Activated CD8-positive, alpha-beta memory T cell treated with anti-CD3 and anti-CD28 coated beads, Interleukin-2, amount 50 U/mL, for 48 hours (primary cell): ENCODE data around the gene KMT2C.
"Not testable (repeated sequence)": the region's sequence is repeated elsewhere in the genome, so short reads cannot be mapped to it uniquely, and the experiment has no call there.

Experiments
- DNase-seq: peaks from one replicate; pipeline ENCODE4 v3.0.0-alpha.2; 2020

The KMT2C gene

DNA sequence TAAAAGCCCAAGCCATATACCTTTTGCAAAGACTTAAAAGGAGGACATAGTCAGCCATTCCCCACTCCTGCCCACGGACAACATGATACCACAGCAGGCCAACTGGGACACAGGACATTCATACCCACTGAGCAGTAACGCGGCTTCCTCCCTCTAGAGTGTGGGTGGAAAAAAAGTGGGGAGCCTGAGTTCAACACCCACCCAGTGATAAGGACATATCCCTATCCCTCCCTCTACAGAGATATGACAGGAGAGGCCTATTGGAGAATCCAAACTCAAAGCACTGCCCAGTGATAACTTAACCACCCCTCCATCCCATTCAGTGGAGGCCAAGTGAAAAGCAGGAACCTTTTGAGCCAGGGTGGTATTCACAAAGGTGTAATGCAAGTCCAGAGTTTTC lies 148.8 kb downstream of the KMT2C start:
- not testable (repeated sequence) for DNase-seq

DNA sequence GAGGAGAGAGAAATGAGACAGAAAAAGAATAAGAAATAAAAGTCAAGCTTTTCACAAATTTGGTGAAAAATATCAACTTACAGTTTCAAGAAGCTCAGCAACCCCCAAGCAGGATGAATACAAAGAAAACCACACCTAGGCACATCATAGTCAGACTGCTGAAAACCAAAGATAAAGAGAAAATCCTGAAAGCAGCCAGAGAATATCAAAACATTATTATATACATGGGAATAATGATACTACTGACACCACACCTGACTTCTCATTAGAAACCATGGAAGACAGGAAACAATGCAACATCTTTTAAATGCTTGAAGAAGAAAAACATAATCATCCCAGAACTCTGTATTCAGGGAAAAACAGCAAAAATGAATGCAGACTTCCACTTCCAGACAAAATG lies 149.6 kb downstream of the KMT2C start:
- not testable (repeated sequence) for DNase-seq

DNA sequence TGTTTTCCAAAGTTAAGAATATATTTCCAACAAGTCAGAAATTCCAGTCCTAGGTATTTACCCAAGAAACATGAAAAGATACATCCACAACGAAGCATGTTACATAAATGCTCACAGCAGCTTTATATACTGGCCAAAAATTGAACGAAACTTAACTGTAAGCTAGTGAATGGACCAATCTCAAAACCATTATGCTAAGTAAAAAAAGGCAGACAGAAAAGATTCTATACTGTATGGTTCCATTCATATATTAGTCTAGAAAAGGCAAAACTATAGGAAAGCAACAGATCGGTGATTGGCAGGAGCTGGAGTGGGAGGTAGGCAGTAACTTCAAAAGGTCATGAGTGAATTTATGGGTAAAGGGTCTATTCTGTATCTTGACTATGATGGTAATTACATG lies 150.8 kb downstream of the KMT2C start:
- not testable (repeated sequence) for DNase-seq

DNA sequence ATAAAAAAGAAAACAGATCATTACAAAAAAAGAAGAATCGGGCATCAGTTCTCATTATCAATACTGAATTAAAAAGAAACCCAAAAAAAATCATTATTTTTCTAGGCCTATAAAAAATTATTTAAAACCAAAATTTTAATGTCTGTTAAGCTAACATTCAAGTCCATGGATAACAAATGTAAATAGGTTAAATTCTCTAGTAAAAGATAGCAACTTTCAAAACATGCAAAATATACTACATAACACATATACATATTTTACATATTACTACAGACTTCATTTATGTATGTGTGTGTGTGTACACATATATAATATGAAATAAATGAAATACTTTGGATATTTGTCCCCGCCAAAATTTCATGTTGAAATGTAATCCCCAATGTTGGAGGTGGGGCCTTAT lies 158.1 kb downstream of the KMT2C start:
- not testable (repeated sequence) for DNase-seq

DNA sequence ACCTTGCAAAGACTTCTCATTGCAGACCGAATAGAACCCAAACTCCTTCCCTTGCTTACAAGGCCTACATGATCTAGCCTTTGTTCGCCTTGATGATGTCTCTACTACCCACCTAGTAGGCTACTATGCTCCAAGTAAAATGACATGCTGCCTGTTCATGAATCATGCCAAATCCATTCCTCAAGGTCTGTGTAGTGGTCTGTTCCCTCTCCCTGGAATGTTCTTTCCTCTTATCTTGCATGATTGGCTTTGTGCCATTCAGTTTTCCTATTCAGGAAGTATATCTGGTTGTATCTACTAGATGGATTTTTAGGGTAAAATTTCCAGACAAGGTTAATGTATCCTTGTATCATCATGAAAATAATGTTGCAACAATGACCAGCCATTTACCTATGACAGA lies 165.4 kb downstream of the KMT2C start:
- not testable (repeated sequence) for DNase-seq

DNA sequence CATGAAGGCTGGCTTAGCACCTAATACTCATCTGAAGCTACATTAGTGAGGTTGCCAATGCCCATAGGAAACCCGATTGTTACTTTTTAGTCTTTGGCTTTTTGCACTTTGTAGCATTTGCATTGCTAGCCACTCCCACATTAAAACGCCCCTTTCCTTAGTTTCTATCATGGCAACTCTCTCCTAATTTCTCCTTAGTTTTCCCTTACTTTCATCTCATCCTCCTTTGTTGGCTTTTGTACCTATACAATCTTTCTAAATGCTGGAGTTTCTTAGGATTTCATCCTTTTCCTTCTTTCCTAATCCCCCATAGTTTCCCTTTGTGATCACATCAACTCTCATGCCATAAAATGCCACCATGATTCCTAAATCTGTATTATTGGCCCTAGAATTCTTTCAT lies 168.9 kb downstream of the KMT2C start:
- not testable (repeated sequence) for DNase-seq

DNA sequence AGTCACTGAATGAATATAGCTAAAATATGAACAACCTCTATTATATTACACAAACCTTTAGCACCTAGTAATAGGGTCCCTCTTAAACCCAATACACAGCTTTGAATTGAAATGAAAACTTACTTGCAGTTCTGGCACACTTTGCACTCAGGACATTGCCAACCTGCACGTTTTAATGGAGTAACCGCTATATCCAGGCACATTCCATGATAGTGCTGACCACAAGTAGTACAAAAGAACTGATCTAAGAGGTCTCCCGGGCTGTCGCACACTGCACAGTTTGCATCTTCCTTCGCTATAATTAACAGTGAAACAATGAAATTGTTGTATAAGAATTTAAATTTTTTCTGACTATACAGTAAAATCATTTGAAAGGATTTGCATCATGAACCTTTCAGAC lies 170.9 kb downstream of the KMT2C start:
- not testable (repeated sequence) for DNase-seq

DNA sequence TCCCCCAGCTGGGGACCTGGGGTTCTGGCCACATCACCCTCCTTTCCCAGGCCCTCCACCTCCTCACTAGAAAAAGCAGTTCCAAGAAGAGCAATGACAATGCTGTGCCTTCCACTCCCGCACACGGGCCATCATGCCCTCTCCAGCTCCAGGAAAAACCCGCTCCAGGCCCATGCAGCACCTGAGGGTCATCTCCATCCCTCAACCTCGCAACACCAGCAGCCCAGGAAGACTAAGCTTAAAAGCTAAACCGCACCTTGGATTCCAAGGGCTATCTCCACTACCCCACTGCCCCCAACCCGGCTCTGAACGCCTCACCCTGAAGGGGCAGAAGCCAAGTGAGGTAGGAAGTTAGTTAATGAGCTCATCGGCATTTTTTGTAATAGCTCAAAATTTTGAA lies 173.7 kb downstream of the KMT2C start:
- DNase-seq = not testable (repeated sequence)

DNA sequence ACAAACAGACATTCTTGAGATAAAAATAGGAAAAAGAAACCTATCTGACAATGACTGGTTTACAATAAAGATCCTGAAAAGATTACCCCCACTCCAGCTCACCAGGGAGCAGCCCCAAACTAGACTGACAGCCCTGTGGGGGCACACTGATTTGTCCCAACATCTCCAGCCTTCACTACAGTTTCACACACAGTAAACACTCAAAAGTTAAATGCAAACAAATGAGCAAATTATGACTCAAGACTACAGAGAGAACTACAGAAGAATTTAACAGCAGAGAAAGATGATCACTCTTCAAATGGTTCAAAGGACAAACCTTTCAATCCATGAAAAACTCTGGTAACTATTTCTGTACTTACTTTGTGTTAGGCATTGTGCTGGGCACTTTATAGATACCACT lies 176.2 kb downstream of the KMT2C start:
- DNase-seq = not testable (repeated sequence)

DNA sequence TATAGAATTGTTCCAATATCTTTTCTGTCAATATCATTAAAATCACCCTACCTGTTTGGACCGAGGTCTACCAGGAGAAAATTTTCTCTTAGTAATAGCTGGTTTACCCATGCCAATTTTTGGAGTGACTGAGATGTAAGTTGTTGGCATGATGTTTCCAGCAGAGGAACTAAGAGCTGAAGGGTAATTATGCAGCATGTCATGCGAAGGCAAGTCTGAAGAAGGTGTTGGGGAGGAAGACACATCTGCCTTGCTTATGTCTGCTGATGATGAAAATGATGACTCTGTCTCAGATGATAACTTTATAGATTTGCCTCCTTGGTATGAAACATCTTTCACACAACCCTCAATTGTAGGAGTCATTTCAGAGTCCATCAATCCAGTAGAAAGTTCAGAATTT lies 188.0 kb downstream of the KMT2C start:
- DNase-seq = not testable (repeated sequence)

DNA sequence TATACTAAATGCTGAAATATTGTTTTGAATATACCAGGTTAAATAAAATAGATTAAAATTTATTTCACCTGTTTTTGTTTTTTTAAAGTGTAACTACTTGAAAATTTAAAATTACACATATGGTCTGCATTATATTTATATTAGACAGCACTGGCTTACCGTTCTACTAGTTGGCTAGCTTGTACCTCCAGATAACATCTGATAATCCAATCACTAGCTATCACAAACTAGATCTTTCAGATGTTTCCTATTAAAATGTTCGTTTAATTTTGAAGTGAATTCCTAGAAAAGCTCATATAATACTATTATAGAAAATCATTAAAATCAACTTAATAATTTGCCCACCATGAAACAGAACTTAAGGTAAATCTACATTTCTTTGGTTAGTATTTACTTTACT lies 190.4 kb downstream of the KMT2C start:
- not testable (repeated sequence) for DNase-seq

DNA sequence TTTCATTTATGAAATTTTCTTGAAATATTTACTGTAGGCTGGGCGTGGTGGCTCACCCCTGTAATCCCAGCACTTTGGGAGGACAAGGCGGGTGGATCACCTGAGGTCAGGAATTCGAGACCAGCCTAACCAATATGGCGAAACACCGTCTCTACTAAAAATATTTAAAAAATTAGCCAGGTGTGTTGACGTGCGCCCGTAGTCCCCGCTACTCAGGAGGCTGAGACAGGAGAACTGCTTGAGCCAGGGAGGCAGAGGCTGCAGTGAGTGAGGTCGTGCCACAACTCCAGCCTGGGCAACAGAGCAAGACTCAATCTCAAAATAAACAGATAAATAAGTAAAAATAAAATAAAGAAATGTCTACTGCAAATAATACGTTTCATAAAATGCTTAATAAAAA lies 192.3 kb downstream of the KMT2C start:
- DNase-seq = not testable (repeated sequence)

DNA sequence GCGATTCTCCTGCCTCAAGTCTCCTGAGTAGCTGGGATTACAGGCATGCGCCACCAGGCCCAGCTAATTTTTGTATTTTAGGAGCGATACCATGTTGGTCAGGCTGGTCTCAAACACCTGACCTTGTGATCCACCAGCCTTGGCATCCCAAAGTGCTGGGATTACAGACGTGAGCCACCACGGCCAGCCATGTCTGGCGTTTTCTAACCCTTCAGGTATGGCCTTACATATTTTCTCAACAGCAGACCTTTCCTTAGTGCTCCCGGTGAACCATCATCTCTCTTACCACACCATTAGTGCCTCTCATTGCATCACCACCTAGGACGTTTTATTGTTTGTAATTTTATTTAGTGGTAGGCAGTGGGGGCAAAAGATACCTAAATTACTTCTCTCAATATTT lies 194.5 kb downstream of the KMT2C start:
- DNase-seq = not testable (repeated sequence)

DNA sequence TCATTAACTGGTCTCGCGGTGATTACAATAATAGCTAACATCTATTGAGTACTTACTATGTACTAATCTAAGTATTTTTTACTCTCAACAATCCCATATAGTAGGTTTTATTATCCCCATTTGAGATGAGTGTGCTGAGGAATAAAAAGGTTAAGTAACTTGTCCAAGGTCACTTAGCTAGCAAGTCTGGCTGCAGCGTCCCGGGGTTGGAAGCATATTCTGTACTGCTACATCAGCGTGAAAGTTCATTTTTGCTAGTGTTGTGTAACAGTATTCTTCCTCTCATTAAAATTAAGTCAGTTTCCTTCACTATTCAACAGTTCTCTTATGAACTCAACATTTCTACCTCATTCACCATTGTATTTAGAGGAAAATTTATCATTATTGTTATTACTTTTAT lies 199.5 kb downstream of the KMT2C start:
- DNase-seq = not testable (repeated sequence)

DNA sequence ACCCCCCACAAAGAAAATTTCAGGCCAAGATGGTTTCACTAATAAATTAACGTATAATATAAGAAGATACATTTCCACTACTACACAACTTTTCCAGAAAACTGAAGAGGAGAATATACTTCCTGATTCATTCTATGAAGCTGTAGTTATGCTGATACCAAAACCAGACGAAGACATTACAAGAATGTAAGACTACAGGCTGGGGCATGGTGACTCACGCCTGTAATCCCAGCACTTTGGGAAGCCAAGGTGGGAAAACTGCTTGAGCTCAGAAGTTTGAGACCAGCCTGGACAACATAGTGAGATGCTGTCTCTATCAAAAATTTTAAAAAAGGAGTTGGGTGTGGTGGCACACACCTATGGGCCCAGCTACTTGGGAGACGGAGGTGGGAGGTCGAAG lies 201.4 kb downstream of the KMT2C start:
- not testable (repeated sequence) for DNase-seq

DNA sequence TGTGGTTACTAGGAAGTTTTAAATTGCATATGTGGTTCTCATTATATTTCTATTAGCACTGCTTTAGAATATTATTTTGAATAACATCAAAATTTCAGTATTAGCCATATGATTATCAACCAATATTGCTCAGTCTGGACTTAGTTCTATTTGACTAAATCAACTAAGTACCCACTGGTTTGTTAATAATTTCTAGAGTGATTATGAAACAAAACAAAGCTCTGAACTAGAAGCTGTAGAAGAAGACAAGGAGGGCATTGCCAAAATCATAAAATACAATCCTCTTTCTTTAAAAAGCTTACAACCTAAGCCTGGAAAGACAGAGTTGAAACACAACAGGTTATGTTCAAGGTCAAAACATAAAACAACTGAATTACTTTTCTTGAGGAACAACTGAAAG lies 204.7 kb downstream of the KMT2C start:
- DNase-seq = no peak

DNA sequence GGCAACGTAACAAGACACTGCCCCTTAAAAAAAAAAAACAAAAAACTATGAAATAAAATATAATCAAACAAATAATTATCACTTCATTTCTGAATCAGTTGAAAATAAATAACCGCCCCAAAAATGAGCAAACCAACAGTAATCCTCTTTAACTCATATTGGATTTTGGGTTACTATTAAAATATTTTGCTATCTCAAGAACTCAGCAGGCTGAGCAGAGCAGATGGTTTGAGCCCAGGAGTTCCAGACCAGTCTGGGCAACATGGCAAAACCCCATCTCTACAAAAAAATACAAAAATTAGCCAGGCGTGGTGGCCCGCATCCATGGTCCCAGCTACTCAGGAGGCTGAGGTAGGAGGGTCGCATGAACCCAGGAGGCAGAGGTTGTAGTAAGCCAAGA lies 216.2 kb downstream of the KMT2C start:
- DNase-seq = not testable (repeated sequence)

DNA sequence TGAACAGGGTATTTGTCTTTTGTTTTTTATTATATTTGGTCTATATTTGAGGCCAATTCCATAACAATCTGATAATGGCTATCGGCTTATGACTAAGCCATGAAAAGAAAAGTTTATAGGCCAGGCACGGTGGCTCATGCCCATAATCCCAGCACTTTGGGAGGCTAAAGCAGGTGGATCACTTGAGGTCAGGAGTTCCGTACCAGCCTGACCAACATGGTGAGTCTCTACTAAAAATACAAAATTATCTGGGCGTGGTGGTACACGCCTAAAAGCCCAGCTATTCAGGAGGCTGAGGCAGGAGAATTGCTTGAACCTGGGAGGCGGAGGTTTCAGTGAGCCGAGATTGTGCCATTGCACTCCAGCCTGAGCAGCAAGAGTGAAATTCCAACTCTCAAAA lies 227.0 kb downstream of the KMT2C start:
- DNase-seq = not testable (repeated sequence)

DNA sequence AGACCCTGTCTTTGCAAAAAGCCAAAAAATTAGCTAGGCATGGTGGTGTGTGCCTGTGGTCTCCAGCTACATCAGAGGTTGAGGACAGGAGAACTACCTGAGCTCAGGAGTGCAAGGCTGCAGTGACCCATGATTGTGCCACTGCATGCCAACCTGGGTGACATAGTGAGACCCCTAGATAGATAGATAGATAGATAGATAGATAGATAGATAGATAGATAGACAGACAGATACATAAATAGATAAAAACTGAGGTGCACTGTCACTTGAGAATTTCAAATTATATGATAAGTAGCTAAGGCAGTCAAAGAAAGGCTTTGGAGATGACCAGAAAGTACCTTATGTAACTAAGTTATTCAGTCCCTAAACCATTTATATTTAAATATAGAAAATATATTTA lies 231.4 kb downstream of the KMT2C start:
- not testable (repeated sequence) for DNase-seq

DNA sequence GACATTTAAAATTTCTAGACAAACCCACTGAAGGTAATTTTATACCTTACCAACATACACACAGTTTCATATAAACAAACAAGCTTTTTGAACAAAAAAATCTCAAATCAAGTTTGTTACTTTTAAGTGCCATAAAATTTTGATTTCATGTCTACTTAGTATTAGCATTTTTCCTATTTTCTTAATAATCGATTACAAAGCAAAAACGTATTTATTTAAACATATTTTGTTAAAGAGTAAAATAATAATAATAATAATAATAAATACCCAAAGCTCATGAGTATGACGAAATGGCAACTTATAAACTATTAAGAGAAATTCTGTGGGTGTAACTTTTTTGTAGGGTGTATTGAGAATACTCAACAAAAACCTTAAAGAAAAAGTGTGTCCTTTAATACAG lies 232.7 kb downstream of the KMT2C start:
- no peak for DNase-seq

DNA sequence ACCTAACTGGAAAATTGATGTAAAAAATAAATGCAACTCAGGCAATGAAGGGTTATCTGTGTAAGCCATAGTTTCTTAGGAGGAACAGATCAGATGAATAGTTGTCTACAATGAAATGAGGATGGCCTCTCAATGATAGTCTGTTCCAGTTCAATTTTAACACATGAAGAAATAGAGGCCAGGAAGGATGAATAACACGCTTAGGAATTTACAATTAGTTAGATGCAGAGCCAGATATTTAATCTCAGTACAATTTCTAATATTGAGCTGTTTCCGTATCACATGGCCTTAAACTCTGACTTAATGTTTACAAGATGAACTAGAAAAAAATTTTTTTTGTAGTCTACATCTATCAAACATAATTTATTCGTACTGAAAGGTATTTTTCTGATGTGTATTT lies 233.7 kb downstream of the KMT2C start:
- DNase-seq = no peak

DNA sequence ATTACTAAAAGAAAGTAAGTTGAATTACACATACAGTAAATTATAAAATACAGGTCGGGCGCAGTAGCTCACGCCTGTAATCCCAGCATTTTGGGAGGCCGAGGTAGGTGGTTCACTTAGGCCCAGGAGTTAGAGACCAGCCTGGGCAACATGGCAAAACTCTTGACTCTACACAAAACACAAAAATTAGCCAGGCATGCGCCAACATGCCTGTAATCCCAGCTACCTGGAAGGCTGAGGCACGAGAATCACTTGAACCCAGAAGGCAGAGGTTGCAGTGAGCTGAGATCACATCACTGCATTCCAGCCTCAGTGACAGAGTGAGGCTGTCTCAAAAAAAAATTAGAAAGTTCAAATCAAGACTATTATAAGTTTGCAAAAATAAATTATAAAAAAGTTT lies 235.4 kb downstream of the KMT2C start:
- DNase-seq = no peak

DNA sequence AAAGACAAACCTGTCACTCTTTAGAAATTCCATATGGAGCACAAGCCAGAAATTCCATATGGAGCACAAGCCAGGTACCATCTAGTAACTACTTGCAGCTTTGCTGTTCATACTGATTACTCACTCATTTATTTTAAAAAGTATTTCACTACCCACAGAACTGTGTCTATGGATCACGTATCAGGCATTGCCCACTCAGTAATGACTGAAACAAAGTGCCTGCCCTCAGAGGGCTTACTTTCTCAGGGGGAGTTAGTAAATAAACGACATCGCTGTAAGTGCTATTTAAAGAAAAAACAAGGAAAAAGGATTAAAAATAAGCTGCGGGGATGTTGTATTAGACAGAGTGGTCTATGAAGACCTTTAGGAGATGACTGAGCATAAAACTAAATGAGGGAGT lies 239.4 kb downstream of the KMT2C start:
- no peak for DNase-seq

DNA sequence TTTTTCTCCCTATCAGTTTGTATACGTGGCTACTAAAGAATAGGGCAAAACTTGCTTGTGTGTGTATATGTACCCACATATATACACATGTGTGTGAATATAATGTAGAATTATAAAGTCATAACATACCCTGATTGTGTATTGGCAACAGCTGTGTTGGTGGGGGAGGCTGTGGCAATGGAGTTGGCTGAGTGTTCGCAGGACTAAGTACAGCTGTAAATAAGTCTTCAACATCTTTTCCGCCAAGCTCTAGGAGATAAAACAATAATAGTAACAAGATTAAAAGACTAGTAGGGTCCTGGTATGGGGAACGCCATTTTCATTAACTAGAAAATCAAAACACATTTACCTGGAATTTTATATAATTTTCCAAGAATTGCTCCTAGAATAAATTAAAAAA lies 241.9 kb downstream of the KMT2C start:
- DNase-seq = no peak

DNA sequence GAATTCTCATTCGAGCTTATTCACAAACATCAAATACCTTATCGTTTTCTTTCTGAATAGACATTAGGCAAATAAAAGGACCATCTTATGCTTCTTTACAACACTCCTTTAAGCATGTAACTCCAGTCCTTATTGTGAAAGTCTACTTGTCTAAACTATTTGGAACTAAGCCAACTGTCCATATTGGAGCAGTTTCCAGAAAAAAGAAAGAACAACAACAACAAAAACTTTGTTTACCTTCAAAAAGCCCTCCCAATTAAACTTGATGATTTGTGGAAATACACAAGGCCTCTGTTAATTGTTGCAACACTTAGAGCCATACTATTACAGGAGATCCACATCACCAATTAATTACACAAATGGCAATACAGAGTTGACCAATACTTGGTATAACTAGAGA lies 246.7 kb downstream of the KMT2C start:
- no peak for DNase-seq

DNA sequence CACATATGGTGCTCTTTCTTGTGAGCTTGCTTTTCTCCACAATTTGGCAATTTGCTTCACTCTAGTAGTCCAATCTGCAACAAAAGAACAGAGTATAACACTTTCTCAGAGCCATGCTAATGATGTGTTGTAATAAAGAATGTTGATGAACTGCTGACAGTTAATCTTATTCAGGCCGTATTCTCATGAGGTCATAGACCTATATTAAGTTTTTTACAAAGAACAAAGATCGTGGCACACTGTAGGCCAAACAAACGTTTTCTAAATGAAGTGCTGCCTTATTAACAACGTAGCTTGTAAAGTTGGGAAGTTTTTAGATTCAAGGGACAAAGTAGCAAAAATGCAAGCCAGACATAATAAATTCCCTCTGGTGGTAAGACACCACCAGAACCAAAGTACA lies 250.2 kb downstream of the KMT2C start:
- no peak for DNase-seq
